ENCODE data around the gene KPNB1. TPM values are rescaled to one million over a fixed set of nuclear protein-coding genes. Genes with fewer than 3 reads are reported as not detected.

Gene KPNB1
- total RNA-seq, 2 experiments from 2014 or later: 232 to 453 TPM

DNA sequence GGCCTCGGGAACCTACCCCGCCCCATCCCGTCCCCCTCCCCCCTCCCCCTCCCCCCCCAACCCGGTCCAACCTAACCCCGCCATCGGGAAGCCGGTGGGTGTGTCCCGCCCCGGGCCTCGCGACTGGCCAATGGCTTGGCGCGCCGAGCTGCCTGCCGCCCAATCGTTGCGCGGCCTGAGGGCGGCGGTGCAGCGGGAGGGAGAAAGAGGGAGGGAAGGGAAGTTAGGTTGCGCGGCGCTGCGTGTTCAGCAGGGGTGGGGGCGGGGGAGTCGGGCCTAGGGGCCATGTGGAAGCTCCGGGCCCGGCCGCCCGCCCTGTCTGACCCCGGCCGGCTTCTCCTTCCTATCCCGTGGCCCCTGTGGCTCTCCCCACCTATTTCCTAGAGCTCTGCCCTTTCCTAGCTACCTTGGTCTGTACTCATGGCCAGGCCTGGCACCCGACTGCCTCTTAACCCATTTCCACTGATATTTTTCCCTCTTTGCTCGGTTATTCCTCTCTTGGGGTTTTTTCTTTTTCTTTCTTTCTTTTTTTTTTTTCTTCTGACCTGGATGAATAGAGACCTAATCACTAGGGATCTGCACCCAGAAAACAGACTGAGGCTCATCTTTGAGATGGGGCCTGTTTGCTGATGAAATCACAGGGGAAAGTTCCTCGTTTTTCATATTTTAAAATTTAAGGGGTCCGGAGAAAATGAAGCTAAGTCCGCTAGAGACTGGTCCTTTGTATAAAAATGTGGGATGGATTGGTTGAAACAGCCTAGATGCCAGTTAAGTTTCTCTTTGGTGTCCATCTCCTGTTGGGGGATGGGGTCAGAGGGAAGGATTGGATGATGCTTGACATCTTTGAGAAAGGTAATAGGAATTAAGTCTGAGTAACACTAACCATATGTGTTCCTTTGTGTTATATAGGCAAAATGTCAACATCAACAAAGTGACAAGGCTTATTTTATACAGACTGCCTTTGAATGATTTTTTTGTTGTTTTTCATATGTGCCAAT lies 1.1 kb downstream of the KPNB1 start:
- H3K9me2 ChIP-seq (ENCODE audit: insufficient read depth, low read length): no peaks in the 10 kb centered on the region
- peaks cover 52% of the 10 kb centered on the region for H3K36me3 ChIP-seq (ENCODE audit: insufficient read depth, low read length)
- H4K20me1 ChIP-seq (ENCODE audit: insufficient read depth, low read length): peaks cover 34% of the 10 kb centered on the region
- H3K9me3 ChIP-seq (ENCODE audit: low read length): no peaks in the 10 kb centered on the region
- peak; percentile 97 for DNase-seq (ENCODE audit: low spot score)
- H3K4me3 ChIP-seq (ENCODE audit: low read depth, low read length, poor library complexity, severe bottlenecking): peak overlapping the region; percentile 81
- intact Hi-C loops (cut with micrococcal nuclease; ENCODE audit: unreplicated experiment): no loop called here
- H3K79me2 ChIP-seq (ENCODE audit: insufficient read depth, low read depth, low read length): peaks cover 71% of the 10 kb centered on the region
- H3K4me2 ChIP-seq (ENCODE audit: low read length): peak overlapping the region; percentile 94
- ChIA-PET CTCF (ENCODE audit: unreplicated experiment) (no interaction called here), POLR2A (interaction anchor here (0.6 to 2.7 kb wide), 8 partner anchors 8 to 446 kb away, joined by 3 to 15 read pairs (median 5); partner anchors contain the start of gene TBKBP1)
- H2AFZ ChIP-seq (ENCODE audit: low read length): no peak overlapping the region
- peaks cover 53% of the 10 kb centered on the region for H3K4me1 ChIP-seq (ENCODE audit: insufficient read depth, low read length, poor library complexity, severe bottlenecking)
- peak overlapping the region; percentile 92 for H3K27ac ChIP-seq (ENCODE audit: low read depth, low read length, poor library complexity, severe bottlenecking)
- BruUV-seq (replicated peaks): no TSS peak
- TF ChIP-seq, protein P1, sequence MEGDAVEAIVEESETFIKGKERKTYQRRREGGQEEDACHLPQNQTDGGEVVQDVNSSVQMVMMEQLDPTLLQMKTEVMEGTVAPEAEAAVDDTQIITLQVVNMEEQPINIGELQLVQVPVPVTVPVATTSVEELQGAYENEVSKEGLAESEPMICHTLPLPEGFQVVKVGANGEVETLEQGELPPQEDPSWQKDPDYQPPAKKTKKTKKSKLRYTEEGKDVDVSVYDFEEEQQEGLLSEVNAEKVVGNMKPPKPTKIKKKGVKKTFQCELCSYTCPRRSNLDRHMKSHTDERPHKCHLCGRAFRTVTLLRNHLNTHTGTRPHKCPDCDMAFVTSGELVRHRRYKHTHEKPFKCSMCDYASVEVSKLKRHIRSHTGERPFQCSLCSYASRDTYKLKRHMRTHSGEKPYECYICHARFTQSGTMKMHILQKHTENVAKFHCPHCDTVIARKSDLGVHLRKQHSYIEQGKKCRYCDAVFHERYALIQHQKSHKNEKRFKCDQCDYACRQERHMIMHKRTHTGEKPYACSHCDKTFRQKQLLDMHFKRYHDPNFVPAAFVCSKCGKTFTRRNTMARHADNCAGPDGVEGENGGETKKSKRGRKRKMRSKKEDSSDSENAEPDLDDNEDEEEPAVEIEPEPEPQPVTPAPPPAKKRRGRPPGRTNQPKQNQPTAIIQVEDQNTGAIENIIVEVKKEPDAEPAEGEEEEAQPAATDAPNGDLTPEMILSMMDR (conservative IDR thresholded peaks at IDR 0.05; ENCODE audit: low read length): no peak
- no peak for TF ChIP-seq EZH2phosphoT487 (IDR thresholded peaks at IDR 0.05; ENCODE audit: borderline replicate concordance, low read depth, low read length)

DNA sequence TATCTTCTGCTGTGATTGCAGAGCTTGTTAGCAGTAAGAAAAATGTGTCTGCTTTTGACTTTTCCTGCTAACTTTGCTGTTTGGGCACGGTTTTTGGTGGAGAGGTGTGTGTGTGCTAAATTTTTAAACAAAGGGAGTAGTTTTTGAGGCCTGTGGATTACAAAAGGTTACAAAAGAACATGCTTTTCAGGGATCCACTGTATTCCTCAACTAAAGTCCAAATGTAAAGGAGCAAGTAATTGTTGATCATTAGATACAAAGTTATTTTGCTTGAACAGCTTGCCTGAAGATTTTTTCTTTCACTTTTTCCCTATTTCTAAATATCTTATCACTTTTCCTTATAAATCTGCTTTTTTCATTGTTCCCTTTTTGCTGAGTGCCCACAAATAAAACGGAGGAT lies 2.0 kb downstream of the KPNB1 start:
- intact Hi-C loops (cut with micrococcal nuclease; ENCODE audit: unreplicated experiment): no loop called here
- Histone ChIP-seq H3K4me2 (ENCODE audit: low read length) (peak overlapping the region; percentile 94), H3K4me1 (ENCODE audit: insufficient read depth, low read length, poor library complexity, severe bottlenecking) (peaks cover 53% of the 10 kb centered on the region), H2AFZ (ENCODE audit: low read length) (no peak overlapping the region), H3K9me2 (ENCODE audit: insufficient read depth, low read length) (no peaks in the 10 kb centered on the region), H3K4me3 (ENCODE audit: low read depth, low read length, poor library complexity, severe bottlenecking) (peak overlapping the region; percentile 81), H4K20me1 (ENCODE audit: insufficient read depth, low read length) (peaks cover 36% of the 10 kb centered on the region), H3K36me3 (ENCODE audit: insufficient read depth, low read length) (peaks cover 61% of the 10 kb centered on the region), H3K27ac (ENCODE audit: low read depth, low read length, poor library complexity, severe bottlenecking) (peak overlapping the region; percentile 67), H3K9me3 (ENCODE audit: low read length) (no peaks in the 10 kb centered on the region), H3K79me2 (ENCODE audit: insufficient read depth, low read depth, low read length) (peaks cover 80% of the 10 kb centered on the region)
- no peak for TF ChIP-seq EZH2phosphoT487 (IDR thresholded peaks at IDR 0.05; ENCODE audit: borderline replicate concordance, low read depth, low read length)
- TF ChIP-seq, protein P1 (conservative IDR thresholded peaks at IDR 0.05; ENCODE audit: low read length): no peak
- BruUV-seq (replicated peaks): TSS peak; percentile 64
- no peak for DNase-seq (ENCODE audit: low spot score)
- POLR2A ChIA-PET: interaction anchor here (0.6 to 1.3 kb wide), 3 partner anchors 12 to 99 kb away, joined by 3 to 5 read pairs (median 5); no protein-coding TSS in a partner anchor
- CTCF ChIA-PET (ENCODE audit: unreplicated experiment): no interaction called here
